HCT116 (cell line): ENCODE data around the gene GALR2. TPM values are rescaled to one million over a fixed set of nuclear protein-coding genes. Genes with fewer than 3 reads are reported as not detected.

Source experiments
- ATAC-seq: fragments of 200-7000 bp; cut with Tn5 transposase; 2 replicates; pipeline ENCODE4 v1.9.1; 2020; ENCODE audit warnings: mild to moderate bottlenecking, moderate library complexity
- BruUV-seq: library from RNA; stranded (reverse); fragments of 400-500 nt; replicated peaks from 2 replicates; lab custom pipeline; 2021; lab: Mats Ljungman, UMichigan
- CTCF ChIA-PET: fragments of 300-600 bp; sonication (Branson Sonifier 250); formaldehyde crosslinking; loops from one replicate; lab custom pipeline; 2021; ENCODE audit warnings: antibody characterized with exemption; lab: Charles Lee
- POLR2A ChIA-PET: fragments of 300-600, 350-600 bp; sonication (Branson Sonifier 250); formaldehyde crosslinking; loops from one replicate; lab custom pipeline; 2021; ENCODE audit warnings: antibody characterized with exemption; lab: Charles Lee
- RAD21 ChIA-PET, 2 experiments: fragments of 300-600 bp; sonication (Branson Sonifier 250); formaldehyde crosslinking; loops; one replicate each; lab custom pipeline; 2023; ENCODE audit warnings: low total read pairs in 2 of 2; ENCODE audit not compliant: uncharacterized antibody in 2 of 2, unreplicated experiment in 2 of 2, low non-redundant PET in 1 of 2; lab: Charles Lee
- DNase-seq: peaks from one replicate; pipeline ENCODE4 v3.0.0-alpha.2; 2010; ENCODE audit warnings: low read depth, low spot score
- H2AFZ ChIP-seq: fragments of 200-600 bp; shearing (Covaris generic), sonication (generic); 2 replicates; pipeline ENCODE4 v1.6.1; 2017; ENCODE audit warnings: low read depth, mixed run types, mixed read lengths, antibody characterized with exemption, low read length; ENCODE audit not compliant: poor library complexity, severe bottlenecking
- H3K27ac ChIP-seq: 2 replicates; pipeline ENCODE4 v1.5.1; 2012; ENCODE audit warnings: low read depth, low read length
- H3K27me3 ChIP-seq: fragments of 200-600 bp; sonication (generic); 2 replicates; pipeline ENCODE4 v1.6.1; 2016; ENCODE audit warnings: mixed run types, low read length, mixed read lengths; ENCODE audit not compliant: insufficient read depth
- H3K36me3 ChIP-seq, 2 experiments: fragments of 200-500 bp in 1 of 2; fragments of 200-600 bp in 1 of 2; sonication (Bioruptor generic) in 1 of 2; sonication (generic) in 1 of 2; 2 replicates each; pipeline versions ENCODE4 v1.5.1 to v1.6.1; 2014 to 2016; ENCODE audit warnings: low read length in 2 of 2, inconsistent platforms in 1 of 2, mixed read lengths in 1 of 2, mixed run types in 1 of 2; ENCODE audit not compliant: insufficient read depth in 2 of 2, control insufficient read depth in 1 of 2
- H3K4me1 ChIP-seq, 2 experiments: fragments of 200-600 bp in 1 of 2; sonication (generic) in 1 of 2; 2 replicates each; pipeline versions ENCODE4 v1.5.1 to v1.6.1; 2012 to 2017; ENCODE audit warnings: low read length in 2 of 2, inconsistent platforms in 1 of 2, mild to moderate bottlenecking in 1 of 2, mixed read lengths in 1 of 2, mixed run types in 1 of 2, moderate library complexity in 1 of 2; ENCODE audit not compliant: insufficient read depth in 2 of 2, control insufficient read depth in 1 of 2
- H3K4me2 ChIP-seq: fragments of 200-600 bp; sonication (generic); 2 replicates; pipeline ENCODE4 v1.6.1; 2017; ENCODE audit warnings: mixed run types, low read length, mixed read lengths
- H3K4me3 ChIP-seq, 2 experiments: fragments of 200-600 bp in 1 of 2; sonication (generic) in 1 of 2; replicated peaks in 1 of 2; 2 replicates each; pipeline ENCODE4 v1.5.1; 2011 to 2016; ENCODE audit warnings: low read length in 2 of 2, control low read depth in 1 of 2, low read depth in 1 of 2, mild to moderate bottlenecking in 1 of 2, mixed read lengths in 1 of 2, mixed run types in 1 of 2
- H3K79me2 ChIP-seq: fragments of 200-600 bp; sonication (generic); 2 replicates; pipeline ENCODE4 v1.6.1; 2017; ENCODE audit warnings: mild to moderate bottlenecking, mixed run types, low read length, moderate library complexity, mixed read lengths; ENCODE audit not compliant: insufficient read depth
- H3K9ac ChIP-seq: fragments of 200-600 bp; sonication (generic); 2 replicates; pipeline ENCODE4 v1.6.1; 2016; ENCODE audit warnings: low read length, mixed read lengths
- H3K9me2 ChIP-seq: fragments of 200-600 bp; sonication (generic), shearing (Covaris generic); 2 replicates; pipeline ENCODE4 v1.6.1; 2017; ENCODE audit warnings: mixed run types, mild to moderate bottlenecking, moderate library complexity; ENCODE audit not compliant: insufficient read depth
- H3K9me3 ChIP-seq, 2 experiments: fragments of 200-500 bp in 1 of 2; fragments of 200-600 bp in 1 of 2; sonication (Bioruptor generic) in 1 of 2; sonication (generic) in 1 of 2; 2 replicates each; pipeline ENCODE4 v1.6.1; 2014 to 2017; ENCODE audit warnings: low read length in 2 of 2, mixed read lengths in 2 of 2, inconsistent platforms in 1 of 2, low read depth in 1 of 2, mild to moderate bottlenecking in 1 of 2, mixed run types in 1 of 2, moderate library complexity in 1 of 2; ENCODE audit not compliant: control insufficient read depth in 1 of 2, insufficient read depth in 1 of 2
- H4K20me1 ChIP-seq: fragments of 200-600 bp; sonication (generic), shearing (Covaris generic); 2 replicates; pipeline ENCODE4 v1.6.1; 2017; ENCODE audit warnings: mixed run types, mild to moderate bottlenecking, moderate library complexity; ENCODE audit not compliant: insufficient read depth
- ATF3 ChIP-seq: IDR thresholded peaks from 2 replicates; pipeline ENCODE4 v1.6.1; 2012
- CBX3 ChIP-seq: IDR thresholded peaks from 2 replicates; pipeline ENCODE4 v1.6.1; 2012; ENCODE audit warnings: low read depth
- EGR1 ChIP-seq: IDR thresholded peaks from 2 replicates; pipeline ENCODE4 v1.6.1; 2012; ENCODE audit warnings: low read depth
- ELF1 ChIP-seq: IDR thresholded peaks from 2 replicates; pipeline ENCODE4 v1.6.1; 2012; ENCODE audit warnings: low read depth, borderline replicate concordance
- EZH2 ChIP-seq: fragments of 200-600 bp; sonication (generic); IDR thresholded peaks from 2 replicates; pipeline ENCODE4 v1.6.1; 2017; ENCODE audit warnings: antibody characterized with exemption, mixed run types
- FOSL1 ChIP-seq: IDR thresholded peaks from 2 replicates; pipeline ENCODE4 v1.6.1; 2012; ENCODE audit warnings: low read depth
- JUND ChIP-seq: IDR thresholded peaks from 2 replicates; pipeline ENCODE4 v1.6.1; 2012
- POLR2AphosphoS5 ChIP-seq: IDR thresholded peaks from 2 replicates; pipeline ENCODE4 v1.6.1; 2011; ENCODE audit warnings: mild to moderate bottlenecking, low read depth, low read length, moderate library complexity
- RAD21 ChIP-seq: IDR thresholded peaks from 2 replicates; pipeline ENCODE4 v1.6.1; 2012; ENCODE audit warnings: low read depth, mild to moderate bottlenecking
- SIN3A ChIP-seq: IDR thresholded peaks from 2 replicates; pipeline ENCODE4 v1.6.1; 2012; ENCODE audit warnings: low read depth
- SP1 ChIP-seq: IDR thresholded peaks from 2 replicates; pipeline ENCODE4 v1.6.1; 2012; ENCODE audit warnings: low read depth
- TCF7L2 ChIP-seq: IDR thresholded peaks from 2 replicates; pipeline ENCODE4 v1.7.0; 2011; ENCODE audit warnings: borderline replicate concordance, inconsistent platforms; ENCODE audit not compliant: insufficient read depth, insufficient read length; ENCODE audit errors: extremely low read depth
- YY1 ChIP-seq: IDR thresholded peaks from 2 replicates; pipeline ENCODE4 v1.6.1; 2011; ENCODE audit warnings: low read length, low read depth, moderate library complexity, mild to moderate bottlenecking; ENCODE audit not compliant: insufficient replicate concordance; ENCODE audit errors: extremely low read depth
- intact Hi-C: fragments of 100-400 bp; cut with micrococcal nuclease; formaldehyde crosslinking; loops from 2 replicates; pipeline ENCODE4 v1.10.0; 2022
- total RNA-seq: library from RNA; stranded (reverse); gene quantifications from one replicate; pipeline ENCODE4 v1.2.1, GENCODE V29; 2021; ENCODE audit not compliant: unreplicated experiment
- TF ChIP-seq, protein P1 (sequence below): IDR thresholded peaks from 2 replicates; pipeline ENCODE4 v1.6.1; 2012; ENCODE audit warnings: low read depth

Gene GALR2
- total RNA-seq, 1 experiment from 2014 or later = 0.27 TPM

- Histone ChIP-seq H3K36me3 (peaks cover 24 to 40% of the 10 kb centered on the region in 2 experiments), H3K4me1 (peaks cover 13 to 21% of the 10 kb centered on the region in 2 experiments), H4K20me1 (no peaks in the 10 kb centered on the region), H3K27me3 (no peaks in the 10 kb centered on the region), H3K27ac (no peak overlapping the region), H3K4me2 (peak overlapping the region; percentile 31; the same call in 1 of the 2 replicates), H3K9ac (no peak overlapping the region), H3K9me2 (no peaks in the 10 kb centered on the region), H3K9me3 (no peaks in the 10 kb centered on the region), H3K4me3 (no peak overlapping the region), H3K79me2 (no peaks in the 10 kb centered on the region; the same call in 1 of the 2 replicates), H2AFZ (no peak overlapping the region)
- no peak for ATAC-seq
- ChIA-PET RAD21 (no interaction called here), POLR2A (interaction anchor here (2.4 kb wide), 1 partner anchor 10 kb away, joined by 10 read pairs; the partner anchor contains the start of gene EXOC7), CTCF (no interaction called here)
- intact Hi-C loops = no loop called here
- DNase-seq = no peak
- TF ChIP-seq JUND (no peak), ATF3 (no peak)
- BruUV-seq = no TSS peak
Measured at GRCh38 chr17:76094046-76094445, 19.5 kb downstream of the GALR2 start.

- H3K27ac ChIP-seq = peak overlapping the region; percentile 63; the same call in 1 of the 2 replicates
- ChIA-PET CTCF (interaction anchor here (0.8 to 1.2 kb wide), 2 partner anchors 11 to 82 kb away, joined by 3 to 4 read pairs; no protein-coding TSS in a partner anchor), RAD21 (no interaction called here), POLR2A (no interaction called here)
- BruUV-seq = no TSS peak
- H3K4me3 ChIP-seq = no peak overlapping the region
- no peak for DNase-seq
- H3K4me1 ChIP-seq = peaks cover 13 to 21% of the 10 kb centered on the region in 2 experiments
- H3K9me2 ChIP-seq = no peaks in the 10 kb centered on the region
- peak overlapping the region; percentile 31 for H3K4me2 ChIP-seq
- no peak overlapping the region for H2AFZ ChIP-seq
- intact Hi-C loops = no loop called here
- H4K20me1 ChIP-seq = no peaks in the 10 kb centered on the region
- no peak overlapping the region for H3K9ac ChIP-seq
- no peaks in the 10 kb centered on the region for H3K27me3 ChIP-seq
- no peaks in the 10 kb centered on the region for H3K9me3 ChIP-seq
- ATAC-seq = no peak
- H3K79me2 ChIP-seq = no peaks in the 10 kb centered on the region; the same call in 1 of the 2 replicates
- H3K36me3 ChIP-seq = peaks cover 27 to 44% of the 10 kb centered on the region in 2 experiments
- TF ChIP-seq ATF3 = no peak
- TF ChIP-seq SIN3A = no peak
- no peak for TF ChIP-seq EGR1
- TF ChIP-seq CBX3 = no peak
- TF ChIP-seq, protein P1, sequence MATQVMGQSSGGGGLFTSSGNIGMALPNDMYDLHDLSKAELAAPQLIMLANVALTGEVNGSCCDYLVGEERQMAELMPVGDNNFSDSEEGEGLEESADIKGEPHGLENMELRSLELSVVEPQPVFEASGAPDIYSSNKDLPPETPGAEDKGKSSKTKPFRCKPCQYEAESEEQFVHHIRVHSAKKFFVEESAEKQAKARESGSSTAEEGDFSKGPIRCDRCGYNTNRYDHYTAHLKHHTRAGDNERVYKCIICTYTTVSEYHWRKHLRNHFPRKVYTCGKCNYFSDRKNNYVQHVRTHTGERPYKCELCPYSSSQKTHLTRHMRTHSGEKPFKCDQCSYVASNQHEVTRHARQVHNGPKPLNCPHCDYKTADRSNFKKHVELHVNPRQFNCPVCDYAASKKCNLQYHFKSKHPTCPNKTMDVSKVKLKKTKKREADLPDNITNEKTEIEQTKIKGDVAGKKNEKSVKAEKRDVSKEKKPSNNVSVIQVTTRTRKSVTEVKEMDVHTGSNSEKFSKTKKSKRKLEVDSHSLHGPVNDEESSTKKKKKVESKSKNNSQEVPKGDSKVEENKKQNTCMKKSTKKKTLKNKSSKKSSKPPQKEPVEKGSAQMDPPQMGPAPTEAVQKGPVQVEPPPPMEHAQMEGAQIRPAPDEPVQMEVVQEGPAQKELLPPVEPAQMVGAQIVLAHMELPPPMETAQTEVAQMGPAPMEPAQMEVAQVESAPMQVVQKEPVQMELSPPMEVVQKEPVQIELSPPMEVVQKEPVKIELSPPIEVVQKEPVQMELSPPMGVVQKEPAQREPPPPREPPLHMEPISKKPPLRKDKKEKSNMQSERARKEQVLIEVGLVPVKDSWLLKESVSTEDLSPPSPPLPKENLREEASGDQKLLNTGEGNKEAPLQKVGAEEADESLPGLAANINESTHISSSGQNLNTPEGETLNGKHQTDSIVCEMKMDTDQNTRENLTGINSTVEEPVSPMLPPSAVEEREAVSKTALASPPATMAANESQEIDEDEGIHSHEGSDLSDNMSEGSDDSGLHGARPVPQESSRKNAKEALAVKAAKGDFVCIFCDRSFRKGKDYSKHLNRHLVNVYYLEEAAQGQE = no peak
- no peak for TF ChIP-seq FOSL1
- no peak for TF ChIP-seq YY1
- TF ChIP-seq RAD21 = no peak
- no peak for TF ChIP-seq POLR2AphosphoS5
- no peak for TF ChIP-seq EZH2
- no peak for TF ChIP-seq ELF1
- TF ChIP-seq TCF7L2 = no peak
- TF ChIP-seq JUND = no peak
- TF ChIP-seq SP1 = no peak
Measured at GRCh38 chr17:76095943-76096342, 21.4 kb downstream of the GALR2 start.
